NCI-H1417 treated with DMSO at 0.1 percent for 48 hours (cell line): ENCODE measurements around the gene IER5L.
"Not testable (repeated sequence)": the region's sequence is repeated elsewhere in the genome, so short reads cannot be mapped to it uniquely, and the experiment has no call there.

ENCODE experiments used
- DNase-seq: peaks from one replicate; lab custom pipeline; 2025; lab: John Stamatoyannopoulos, UW

Gene IER5L

DNA sequence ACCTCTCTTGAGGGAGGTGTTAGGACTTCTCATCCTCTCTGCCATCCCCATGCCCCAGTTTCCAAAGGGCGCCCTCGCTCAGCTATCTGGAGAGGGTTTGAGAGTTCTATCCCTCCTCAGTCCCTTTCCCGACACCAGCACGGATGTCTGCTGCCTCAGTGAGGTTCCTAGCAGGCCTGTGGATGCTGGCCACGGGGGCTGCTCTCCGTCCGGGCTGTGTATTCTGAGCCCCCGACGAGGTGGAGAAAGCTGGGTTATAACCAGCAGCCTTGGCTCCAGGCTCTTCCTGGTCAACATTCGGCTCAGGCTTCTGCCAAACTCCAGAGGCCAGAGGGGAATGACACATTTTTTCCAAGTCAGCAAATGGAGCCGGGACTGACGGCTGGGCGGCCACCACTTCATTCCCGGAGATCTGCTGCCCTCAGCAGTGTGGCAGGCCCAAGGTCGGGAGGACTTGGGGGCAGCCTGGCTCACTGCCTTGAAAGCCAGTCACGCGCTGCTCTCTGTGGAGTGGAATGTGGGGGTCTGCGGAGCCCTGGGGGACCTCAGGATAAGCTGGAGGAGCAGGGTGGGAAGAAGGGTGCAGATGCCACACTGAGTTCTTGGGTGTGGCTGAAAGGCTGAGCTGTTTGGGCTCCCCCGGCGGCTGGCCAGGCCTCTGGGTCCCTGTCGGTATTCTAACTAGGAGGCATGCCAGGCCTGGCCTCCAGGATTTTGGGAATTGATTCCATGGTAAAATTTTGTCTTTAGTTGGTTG lies 39.4 kb downstream of the IER5L start:
- DNase-seq = no peak

DNA sequence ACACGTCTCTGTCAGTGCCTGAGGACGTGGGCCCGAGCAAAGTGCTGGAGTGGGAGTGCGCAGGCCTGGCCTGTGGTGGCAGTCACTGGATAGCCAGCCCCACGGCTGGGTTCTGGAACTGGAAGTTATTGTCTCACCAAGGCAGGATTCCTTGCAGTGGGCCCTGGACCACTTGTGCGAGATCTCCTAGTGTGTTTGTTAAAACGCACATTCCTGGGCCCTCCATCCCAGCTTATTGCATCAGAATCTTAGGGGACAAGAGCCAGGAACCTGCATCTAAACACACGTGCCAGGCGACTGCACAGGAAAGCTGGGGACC lies 40.0 kb downstream of the IER5L start:
- DNase-seq = no peak

GRCh38 chr9:129137292-129138143 lies 40.5 kb downstream of the IER5L start:
- DNase-seq = no peak

- DNase-seq = no peak
Measured at GRCh38 chr9:129136446-129137035, 41.5 kb downstream of the IER5L start.

DNA sequence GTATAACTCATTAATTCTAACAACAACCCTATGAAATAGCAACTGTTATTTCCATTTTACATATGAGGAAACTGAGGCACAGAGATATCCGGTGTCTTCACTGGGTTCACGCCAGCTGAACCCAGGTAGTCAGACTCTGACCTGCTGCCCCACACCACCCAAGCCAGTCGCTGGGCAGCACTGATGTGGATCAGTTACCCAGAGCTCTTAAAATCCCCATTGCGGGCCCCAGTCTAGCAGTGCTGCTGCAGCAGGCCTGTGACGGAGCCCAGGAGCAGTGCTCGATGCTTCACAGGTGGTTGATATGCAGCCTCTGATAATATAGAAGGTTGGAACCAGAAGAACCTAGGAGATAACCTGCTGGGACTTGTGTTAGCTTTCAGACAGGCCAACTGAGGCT lies 42.6 kb downstream of the IER5L start:
- no peak for DNase-seq

GRCh38 chr9:129133082-129133481 lies 45.0 kb downstream of the IER5L start:
- DNase-seq = no peak

DNA sequence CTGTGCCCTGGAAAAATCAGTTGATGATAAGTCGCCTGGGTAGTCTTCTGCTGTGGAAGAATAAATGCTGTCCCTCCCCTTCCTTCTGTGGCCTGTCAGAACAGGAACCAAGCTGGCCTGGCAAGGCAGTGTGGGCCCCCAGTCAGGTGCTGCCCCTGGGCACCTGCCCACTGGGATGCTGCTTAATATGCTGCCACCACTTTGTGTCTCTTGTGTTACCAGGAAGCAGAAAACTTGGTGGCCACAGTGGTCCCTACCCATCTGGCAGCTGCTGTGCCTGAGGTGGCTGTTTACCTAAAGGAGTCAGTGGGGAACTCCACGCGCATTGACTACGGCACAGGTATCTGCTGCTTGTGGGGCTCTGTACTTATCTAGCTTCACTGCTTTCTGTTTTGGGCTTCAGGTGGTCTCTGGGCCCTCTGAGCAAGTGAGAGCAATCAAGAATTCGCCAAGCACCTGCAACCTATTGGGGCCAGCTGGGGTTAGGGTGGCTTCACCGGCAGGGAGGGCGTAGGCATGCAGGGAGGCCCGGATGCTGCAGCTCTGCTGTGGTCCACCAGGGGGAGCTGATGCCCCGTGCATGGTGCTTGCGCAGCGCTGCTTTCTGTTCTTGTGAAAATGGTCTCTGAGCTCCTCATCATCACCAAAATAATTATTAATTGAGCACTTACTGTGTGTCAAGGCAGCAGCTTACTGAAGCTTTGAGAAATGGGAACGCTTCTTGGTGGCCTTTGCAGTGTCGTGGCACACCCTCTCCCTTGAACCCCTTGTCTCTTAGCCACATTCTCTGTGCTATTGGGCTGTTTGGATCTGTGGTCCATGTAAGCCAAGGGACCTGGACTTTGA lies 46.5 kb downstream of the IER5L start:
- no peak for DNase-seq

DNA sequence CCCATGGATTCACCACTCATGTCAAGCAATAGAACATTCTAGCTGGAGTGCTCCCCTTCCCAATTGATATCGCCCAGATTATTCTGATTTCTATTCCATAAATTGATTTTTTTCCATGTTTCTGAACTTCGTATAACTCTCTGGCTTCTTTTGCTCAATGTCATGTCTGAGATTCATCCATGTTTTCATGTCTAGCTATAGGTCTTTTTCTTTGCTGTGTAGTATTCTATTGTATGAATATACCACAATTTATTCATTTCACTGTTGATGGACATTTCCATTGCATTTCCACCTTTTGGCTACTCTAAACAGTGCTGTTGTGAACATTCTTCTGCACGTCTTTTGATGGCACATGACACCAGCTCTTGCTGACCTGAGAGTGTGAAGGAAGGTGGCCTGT lies 47.3 kb downstream of the IER5L start:
- no peak for DNase-seq

GRCh38 chr9:129130271-129130670 lies 47.8 kb downstream of the IER5L start:
- not testable (repeated sequence) for DNase-seq

DNA sequence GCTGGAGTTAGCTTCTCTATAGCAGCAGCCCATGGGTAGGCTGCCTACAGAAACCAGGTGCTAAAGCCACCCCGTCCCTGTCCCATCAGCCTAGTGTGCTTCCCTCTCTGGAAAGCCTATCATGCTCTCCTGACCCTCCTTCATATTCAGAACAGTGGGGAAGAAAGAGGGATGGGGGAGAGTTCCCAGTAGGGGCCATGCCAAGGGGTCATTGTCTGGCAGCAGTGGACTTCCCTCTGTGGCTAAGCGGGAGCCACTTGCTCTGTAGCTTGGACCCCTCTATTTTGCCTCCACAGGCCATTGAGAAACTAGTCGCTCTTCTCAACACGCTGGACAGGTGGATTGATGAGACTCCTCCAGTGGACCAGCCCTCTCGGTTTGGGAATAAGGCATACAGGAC lies 49.4 kb downstream of the IER5L start:
- DNase-seq = no peak

DNA sequence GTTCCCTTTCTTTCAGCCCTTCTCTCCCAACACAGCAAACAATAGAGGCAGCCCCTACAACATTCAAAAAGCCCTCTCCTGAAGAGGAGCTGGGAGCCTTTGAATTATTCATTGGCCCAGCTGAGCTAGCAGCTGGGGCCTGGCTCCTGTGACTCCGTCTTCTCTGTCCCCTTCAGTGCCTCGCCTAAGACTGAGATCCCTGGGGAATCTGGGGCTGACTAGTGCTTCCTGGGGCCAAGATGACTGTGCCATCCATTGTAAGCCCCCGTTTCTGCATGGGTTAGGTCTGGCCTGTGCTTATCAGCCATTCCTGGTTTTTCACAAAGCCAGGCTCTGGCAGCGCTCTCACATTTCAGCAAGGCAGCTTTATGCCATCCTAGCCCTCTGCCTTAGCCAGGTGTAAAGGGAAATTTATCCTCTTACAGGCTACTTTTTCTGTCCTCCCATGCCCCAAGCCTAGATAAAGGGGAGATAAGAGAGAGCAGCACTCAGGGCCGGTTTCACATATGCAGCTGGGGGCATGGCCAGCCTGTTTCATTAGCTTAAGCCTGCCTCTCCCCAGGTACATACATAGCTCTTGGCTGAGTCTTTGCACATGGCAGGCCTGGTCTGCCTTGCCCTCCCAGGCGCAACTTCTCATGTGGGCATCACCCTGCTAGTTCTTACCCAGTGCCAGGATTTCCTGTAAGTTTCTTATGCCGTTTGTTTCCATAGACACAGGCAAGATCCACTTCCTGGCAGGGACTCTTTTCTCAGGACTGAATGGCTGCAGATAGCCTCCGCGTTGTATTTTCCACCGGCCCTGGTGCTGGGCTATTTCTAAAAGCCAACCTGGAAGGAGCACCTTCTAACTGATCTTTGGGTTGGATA lies 51.1 kb downstream of the IER5L start:
- DNase-seq = no peak
